Peyer's patch (tissue), 4 donors: ENCODE results near the gene PDK2.

Experiments
- POLR2A ChIP-seq, 2 donors: fragments of 450-650 bp; IDR thresholded peaks; one replicate each; pipeline ENCODE4 v1.5.1; 2017; ENCODE audit warnings: antibody characterized with exemption in 2 of 2, mild to moderate bottlenecking in 2 of 2, moderate library complexity in 2 of 2
- TF ChIP-seq, protein P1 (sequence below), 6 experiments: fragments of 450-650 bp in 4 of 6; fragments of 200-600 bp in 2 of 6; sonication (generic) in 1 of 6; IDR thresholded peaks; one replicate each; pipeline ENCODE4 v1.5.1; 2017 to 2019; ENCODE audit warnings: antibody characterized with exemption in 6 of 6, mild to moderate bottlenecking in 3 of 6, moderate library complexity in 1 of 6

DNA sequence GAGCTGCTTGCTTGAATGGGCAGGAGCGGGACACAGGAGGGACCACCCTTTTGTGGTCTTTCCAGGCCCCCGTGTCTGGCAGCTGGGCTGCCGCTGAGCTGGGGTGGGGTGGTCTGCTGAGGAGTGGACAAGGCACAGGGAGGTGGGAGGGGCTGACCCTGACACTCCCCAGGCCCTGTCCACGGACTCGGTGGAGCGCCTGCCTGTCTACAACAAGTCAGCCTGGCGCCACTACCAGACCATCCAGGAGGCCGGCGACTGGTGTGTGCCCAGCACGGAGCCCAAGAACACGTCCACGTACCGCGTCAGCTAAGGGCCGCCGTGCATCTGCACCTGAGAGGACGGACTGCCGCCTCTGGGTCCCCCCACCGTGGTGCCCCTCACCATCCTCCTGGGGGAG is 14.6 kb downstream of the PDK2 start:
- TF ChIP-seq POLR2A (IDR thresholded peaks at IDR 0.05): no peak
- TF ChIP-seq, protein P1, sequence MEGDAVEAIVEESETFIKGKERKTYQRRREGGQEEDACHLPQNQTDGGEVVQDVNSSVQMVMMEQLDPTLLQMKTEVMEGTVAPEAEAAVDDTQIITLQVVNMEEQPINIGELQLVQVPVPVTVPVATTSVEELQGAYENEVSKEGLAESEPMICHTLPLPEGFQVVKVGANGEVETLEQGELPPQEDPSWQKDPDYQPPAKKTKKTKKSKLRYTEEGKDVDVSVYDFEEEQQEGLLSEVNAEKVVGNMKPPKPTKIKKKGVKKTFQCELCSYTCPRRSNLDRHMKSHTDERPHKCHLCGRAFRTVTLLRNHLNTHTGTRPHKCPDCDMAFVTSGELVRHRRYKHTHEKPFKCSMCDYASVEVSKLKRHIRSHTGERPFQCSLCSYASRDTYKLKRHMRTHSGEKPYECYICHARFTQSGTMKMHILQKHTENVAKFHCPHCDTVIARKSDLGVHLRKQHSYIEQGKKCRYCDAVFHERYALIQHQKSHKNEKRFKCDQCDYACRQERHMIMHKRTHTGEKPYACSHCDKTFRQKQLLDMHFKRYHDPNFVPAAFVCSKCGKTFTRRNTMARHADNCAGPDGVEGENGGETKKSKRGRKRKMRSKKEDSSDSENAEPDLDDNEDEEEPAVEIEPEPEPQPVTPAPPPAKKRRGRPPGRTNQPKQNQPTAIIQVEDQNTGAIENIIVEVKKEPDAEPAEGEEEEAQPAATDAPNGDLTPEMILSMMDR (IDR thresholded peaks at IDR 0.05): no peak
